GM23248 (cell line): ENCODE measurements around the gene PTPRT. TPM values are rescaled to one million over a fixed set of nuclear protein-coding genes. Genes with fewer than 3 reads are reported as not detected.
A peak's percentile ranks its signal among the peaks of the same experiment; 100 is the strongest.

ENCODE experiments used
- DNase-seq: peaks from one replicate; pipeline ENCODE4 v3.0.0-alpha.2; 2015
- H2AFZ ChIP-seq: fragments of 200-600 bp; sonication (generic); 2 replicates; pipeline ENCODE4 v1.6.1; 2016; ENCODE audit warnings: antibody characterized with exemption
- H3F3A ChIP-seq: fragments of 200-600 bp; sonication (generic); 2 replicates; pipeline ENCODE4 v1.6.1; 2016; ENCODE audit warnings: mild to moderate bottlenecking, antibody characterized with exemption, mixed run types; ENCODE audit not compliant: insufficient read depth
- H3K27ac ChIP-seq: fragments of 200-600 bp; sonication (generic); 2 replicates; pipeline ENCODE4 v1.5.1; 2016; ENCODE audit warnings: mild to moderate bottlenecking
- H3K27me3 ChIP-seq: fragments of 200-600 bp; sonication (generic); replicated peaks from 2 replicates; pipeline ENCODE4 v1.6.1; 2016; ENCODE audit warnings: mild to moderate bottlenecking; ENCODE audit not compliant: insufficient read depth
- H3K36me3 ChIP-seq: fragments of 200-600 bp; sonication (generic); 2 replicates; pipeline ENCODE4 v1.6.1; 2016; ENCODE audit warnings: low read depth, mild to moderate bottlenecking
- H3K4me1 ChIP-seq: fragments of 200-600 bp; sonication (generic); 2 replicates; pipeline ENCODE4 v1.6.1; 2016; ENCODE audit warnings: mild to moderate bottlenecking; ENCODE audit not compliant: insufficient read depth
- H3K4me2 ChIP-seq: fragments of 200-600 bp; sonication (generic); one replicate; pipeline ENCODE4 v1.6.1; 2016; ENCODE audit warnings: mild to moderate bottlenecking; ENCODE audit not compliant: unreplicated experiment
- H3K4me3 ChIP-seq: fragments of 200-600 bp; sonication (generic); 2 replicates; pipeline ENCODE4 v1.5.1; 2016; ENCODE audit warnings: mild to moderate bottlenecking
- H3K79me2 ChIP-seq: fragments of 200-600 bp; sonication (generic); 2 replicates; pipeline ENCODE4 v1.6.1; 2016; ENCODE audit warnings: mild to moderate bottlenecking; ENCODE audit not compliant: insufficient read depth
- H3K9ac ChIP-seq: fragments of 200-600 bp; sonication (generic); 2 replicates; pipeline ENCODE4 v1.6.1; 2016; ENCODE audit warnings: mild to moderate bottlenecking
- H3K9me2 ChIP-seq: fragments of 200-600 bp; sonication (generic); 2 replicates; pipeline ENCODE4 v1.6.1; 2016; ENCODE audit warnings: mixed run types, mild to moderate bottlenecking, moderate library complexity; ENCODE audit not compliant: insufficient read depth
- H3K9me3 ChIP-seq: fragments of 200-600 bp; sonication (generic); one replicate; pipeline ENCODE4 v1.6.1; 2017; ENCODE audit warnings: low read depth
- H4K20me1 ChIP-seq: fragments of 200-600 bp; sonication (generic); 2 replicates; pipeline ENCODE4 v1.6.0; 2016; ENCODE audit not compliant: insufficient read depth
- EZH2 ChIP-seq: fragments of 200-600 bp; sonication (generic); IDR thresholded peaks from 2 replicates; pipeline ENCODE4 v1.6.1; 2018; ENCODE audit warnings: antibody characterized with exemption, mild to moderate bottlenecking; ENCODE audit not compliant: insufficient read depth, poor library complexity, severe bottlenecking
- EZH2phosphoT487 ChIP-seq: fragments of 200-600 bp; sonication (generic); IDR thresholded peaks from 2 replicates; pipeline ENCODE4 v1.6.1; 2018; ENCODE audit warnings: antibody characterized with exemption, moderate library complexity, mild to moderate bottlenecking, low read depth; ENCODE audit not compliant: insufficient read depth
- WGBS, 2 experiments: methylation state at CpG; one replicate each; pipeline ENCODE4 v1.1.6; 2015 to 2017; ENCODE audit warnings: low lambda C conversion rate in 2 of 2, low coverage in 1 of 2; ENCODE audit errors: missing lambda C conversion rate in 2 of 2; 5-methylcytosine and 5-hydroxymethylcytosine counted together
- in situ Hi-C: fragments of 300-500 bp; cut with MboI; formaldehyde crosslinking; loops from 2 replicates; pipeline ENCODE4 v1.15.0; 2020
- polyA plus RNA-seq: library from polyadenylated mRNA; unstranded; fragments of >200 nt; fragmentation: Nextera tagmentation; extraction: Ambion mirVana; gene quantifications from 2 replicates; pipeline ENCODE4 v1.2.1, GENCODE V29; 2016
- total RNA-seq: library from RNA; depleted of rRNA; stranded (reverse); fragments of >200 nt; shearing (Covaris generic); gene quantifications from 2 replicates; pipeline ENCODE4 v1.2.3, GENCODE V29; 2014

Gene PTPRT
- total and polyA plus RNA-seq, 2 experiments from 2014 or later = not detected

DNA sequence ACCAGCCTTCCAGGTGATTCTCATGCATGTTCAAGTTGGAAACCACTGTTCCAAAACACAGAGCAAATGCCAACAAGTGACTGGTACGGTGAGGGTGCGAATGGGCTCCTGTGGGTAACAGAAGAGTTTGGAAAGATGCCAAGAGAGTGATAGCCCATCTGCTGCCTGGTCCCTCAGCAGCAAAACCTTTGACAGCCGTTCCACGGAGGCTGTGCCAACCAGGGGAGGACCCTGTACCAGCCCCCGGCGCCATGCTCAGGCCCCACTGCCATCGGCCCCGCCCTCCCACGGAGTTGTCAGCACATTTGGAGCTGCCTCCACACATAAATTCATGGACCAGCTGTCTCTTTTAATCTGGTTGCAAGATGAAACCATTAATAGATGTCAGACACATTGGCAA, 4.4 kb upstream of the PTPRT start:
- Histone ChIP-seq H3K27ac (no peak overlapping the region), H3K4me2 (no peak overlapping the region), H2AFZ (no peak overlapping the region), H3K9ac (no peak overlapping the region), H3K9me2 (no peaks in the 10 kb centered on the region), H3K4me1 (no peaks in the 10 kb centered on the region), H3K27me3 (peaks cover 20% of the 10 kb centered on the region), H3K4me3 (no peak overlapping the region), H3K79me2 (no peaks in the 10 kb centered on the region), H3K36me3 (no peaks in the 10 kb centered on the region), H3F3A (no peaks in the 10 kb centered on the region), H4K20me1 (no peaks in the 10 kb centered on the region), H3K9me3 (no peaks in the 10 kb centered on the region)
- TF ChIP-seq EZH2phosphoT487 (no peak), EZH2 (no peak)
- in situ Hi-C loops = no loop called here
- 9 to 17% methylated on average over 9 of the region's 9 CpGs for WGBS, 2 experiments
- DNase-seq = no peak

DNA sequence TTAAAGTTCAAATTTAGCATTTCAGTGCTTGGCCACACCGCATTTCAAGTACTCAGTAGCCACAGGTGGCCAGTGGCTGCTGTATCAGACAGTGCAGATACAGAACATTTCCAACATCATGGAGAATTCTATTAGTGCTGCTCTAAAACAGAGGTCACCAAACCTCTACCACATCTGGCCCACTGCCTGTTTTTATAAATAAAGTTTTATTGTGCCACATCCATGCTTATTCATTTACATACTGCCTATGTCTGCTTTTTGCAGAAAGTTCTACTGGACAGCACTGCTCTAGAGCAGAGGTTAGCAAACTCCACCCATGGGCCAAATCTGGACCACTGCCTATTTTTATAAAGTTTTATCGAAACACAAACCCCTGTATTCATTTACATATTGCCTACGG, 3.7 kb upstream of the PTPRT start:
- TF ChIP-seq EZH2 (no peak), EZH2phosphoT487 (no peak)
- Histone ChIP-seq H3K9me3 (no peaks in the 10 kb centered on the region), H3K9ac (no peak overlapping the region), H3K27ac (no peak overlapping the region), H3K79me2 (no peaks in the 10 kb centered on the region), H3K4me2 (no peak overlapping the region), H3K27me3 (peaks cover 27% of the 10 kb centered on the region), H3K9me2 (no peaks in the 10 kb centered on the region), H3K4me1 (no peaks in the 10 kb centered on the region), H3K36me3 (no peaks in the 10 kb centered on the region), H4K20me1 (no peaks in the 10 kb centered on the region), H2AFZ (no peak overlapping the region), H3K4me3 (no peak overlapping the region), H3F3A (no peaks in the 10 kb centered on the region)
- 61 to 64% methylated on average over 3 of the region's 3 CpGs for WGBS, 2 experiments
- in situ Hi-C loops = no loop called here
- DNase-seq = no peak

DNA sequence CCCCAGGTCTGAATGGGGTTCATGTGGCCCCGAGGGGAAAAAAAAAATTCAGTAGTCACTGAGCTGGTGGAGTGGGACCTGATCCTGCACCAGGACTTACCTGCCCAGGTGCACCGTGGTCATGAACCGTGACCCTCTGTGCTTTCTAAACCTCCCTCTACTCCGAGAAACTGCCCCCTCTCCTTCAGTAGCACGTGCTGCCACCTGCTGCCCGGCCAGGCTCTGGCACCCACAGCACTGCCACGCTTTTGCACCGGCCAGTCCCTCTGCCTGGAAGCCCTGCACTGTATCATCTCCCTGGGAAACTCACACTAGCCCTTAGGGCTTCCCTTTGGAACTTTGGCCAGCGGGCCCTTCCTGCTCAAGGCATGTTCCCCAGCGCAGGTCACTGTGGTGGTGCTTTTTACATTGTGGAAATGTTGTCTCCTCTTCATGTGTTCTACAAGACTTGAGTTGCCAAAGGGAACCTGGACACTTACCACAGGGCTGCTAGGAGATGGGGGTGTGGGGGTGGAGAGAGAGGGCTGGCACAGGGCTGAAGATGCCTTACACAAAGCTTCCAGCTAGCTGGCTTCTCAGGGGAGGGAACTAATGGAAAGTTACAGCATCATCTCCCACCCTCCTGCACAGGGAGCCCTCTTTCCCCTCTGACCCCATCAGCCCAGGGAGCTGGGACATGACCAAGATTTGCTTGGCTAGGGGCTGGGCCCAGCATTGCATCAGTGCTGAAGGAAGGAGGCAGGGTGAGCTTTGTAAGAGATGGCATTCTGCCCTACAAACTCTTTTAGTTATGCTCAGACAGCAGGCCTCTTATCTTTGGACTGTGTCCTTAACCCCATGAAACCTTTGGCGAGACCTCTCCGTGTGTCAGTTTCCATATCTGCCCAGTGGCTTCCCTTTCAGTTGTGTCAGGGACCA, 2.5 kb upstream of the PTPRT start:
- Histone ChIP-seq H3K4me3 (no peak overlapping the region), H3K4me2 (no peak overlapping the region), H2AFZ (no peak overlapping the region), H3K36me3 (no peaks in the 10 kb centered on the region), H4K20me1 (no peaks in the 10 kb centered on the region), H3K9me2 (no peaks in the 10 kb centered on the region), H3K27ac (no peak overlapping the region), H3K27me3 (peaks cover 38% of the 10 kb centered on the region), H3F3A (no peaks in the 10 kb centered on the region), H3K79me2 (no peaks in the 10 kb centered on the region), H3K9ac (no peak overlapping the region), H3K9me3 (no peaks in the 10 kb centered on the region), H3K4me1 (no peaks in the 10 kb centered on the region)
- TF ChIP-seq EZH2phosphoT487 = no peak
- TF ChIP-seq EZH2 = no peak
- DNase-seq = peak; percentile 35
- in situ Hi-C loops = no loop called here
- 31 to 33% methylated on average over 12 of the region's 12 CpGs for WGBS, 2 experiments

DNA sequence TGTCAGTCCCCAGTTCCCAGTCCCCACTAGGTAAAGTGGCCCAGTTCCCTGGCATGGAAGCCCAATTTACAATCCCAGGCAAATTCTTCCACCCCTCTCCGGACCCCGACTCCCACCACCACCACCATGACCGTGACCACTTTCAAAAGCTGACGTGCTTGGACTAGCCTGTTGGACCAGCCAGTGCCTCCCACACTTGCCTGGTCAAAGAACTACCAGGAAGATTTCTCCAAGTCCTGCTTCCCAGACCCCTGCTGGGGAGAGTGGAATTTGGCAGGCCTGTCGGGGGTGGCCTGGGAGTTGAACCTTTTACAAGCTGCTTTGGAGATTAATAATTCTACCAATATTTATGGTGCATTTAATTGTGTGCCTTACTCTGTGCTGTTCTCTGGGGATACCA, 1.4 kb upstream of the PTPRT start:
- 64 to 65% methylated on average over 5 of the region's 5 CpGs for WGBS, 2 experiments
- H3K27ac ChIP-seq = no peak overlapping the region
- H3K9ac ChIP-seq = no peak overlapping the region
- H2AFZ ChIP-seq = no peak overlapping the region
- H3K27me3 ChIP-seq = peaks cover 46% of the 10 kb centered on the region
- H3K4me1 ChIP-seq = no peaks in the 10 kb centered on the region
- H3K9me3 ChIP-seq = no peaks in the 10 kb centered on the region
- no peaks in the 10 kb centered on the region for H3K36me3 ChIP-seq
- no peak for DNase-seq
- no peak overlapping the region for H3K4me3 ChIP-seq
- no peaks in the 10 kb centered on the region for H3K79me2 ChIP-seq
- no peaks in the 10 kb centered on the region for H3F3A ChIP-seq
- no peaks in the 10 kb centered on the region for H4K20me1 ChIP-seq
- no peak overlapping the region for H3K4me2 ChIP-seq
- in situ Hi-C loops = no loop called here
- no peaks in the 10 kb centered on the region for H3K9me2 ChIP-seq
- TF ChIP-seq EZH2 = no peak
- TF ChIP-seq EZH2phosphoT487 = no peak
